ENCODE results near the gene NDUFAF7. TPM values are rescaled to one million over a fixed set of nuclear protein-coding genes. Genes with fewer than 3 reads are reported as not detected.

Gene NDUFAF7
- total RNA-seq, 4 donors from 2014 or later: 9.8 to 20.8 (median 12.3) TPM

- WGBS: 80% methylated on average over 5 of the region's 5 CpGs
- no peak overlapping the region for H3K4me3 ChIP-seq
- peaks cover 87% of the 10 kb centered on the region for H3K36me3 ChIP-seq
- H3K4me1 ChIP-seq: no peaks in the 10 kb centered on the region
- TF ChIP-seq POLR2AphosphoS5 (IDR thresholded peaks at IDR 0.05): no peak
- no peak for TF ChIP-seq POLR2A (IDR thresholded peaks at IDR 0.05)
- TF ChIP-seq EP300 (IDR thresholded peaks at IDR 0.05): no peak
- TF ChIP-seq CTCF (IDR thresholded peaks at IDR 0.05): no peak
- no peak overlapping the region for H3K27ac ChIP-seq
- no peaks in the 10 kb centered on the region for H3K9me3 ChIP-seq
- no peaks in the 10 kb centered on the region for H3K27me3 ChIP-seq
- DNase-seq (ENCODE audit: low spot score in 2 of 2): no peak
These were observed 19.6 kb downstream of the NDUFAF7 start for GRCh38 chr2:37250869-37251740.

- Histone ChIP-seq H3K36me3 (peaks cover 68% of the 10 kb centered on the region), H3K4me1 (no peaks in the 10 kb centered on the region), H3K27ac (no peak overlapping the region), H3K4me3 (no peak overlapping the region), H3K9me3 (no peaks in the 10 kb centered on the region), H3K27me3 (no peaks in the 10 kb centered on the region)
- DNase-seq (ENCODE audit: low spot score in 2 of 2): no peak
- 86% methylated on average over 2 of the region's 2 CpGs for WGBS
- TF ChIP-seq POLR2A (IDR thresholded peaks at IDR 0.05): no peak
- TF ChIP-seq CTCF (IDR thresholded peaks at IDR 0.05): no peak
- TF ChIP-seq EP300 (IDR thresholded peaks at IDR 0.05): no peak
- TF ChIP-seq POLR2AphosphoS5 (IDR thresholded peaks at IDR 0.05): no peak
These were observed 31.1 kb downstream of the NDUFAF7 start for GRCh38 chr2:37262522-37262921.

GRCh38 chr2:37263839-37264238, 32.4 kb downstream of the NDUFAF7 start:
- TF ChIP-seq POLR2AphosphoS5 (IDR thresholded peaks at IDR 0.05) (no peak), EP300 (IDR thresholded peaks at IDR 0.05) (no peak), CTCF (IDR thresholded peaks at IDR 0.05) (no peak)
- H3K36me3 ChIP-seq: peaks cover 71% of the 10 kb centered on the region
- no peak overlapping the region for H3K27ac ChIP-seq
- WGBS: 76% methylated on average over 2 of the region's 2 CpGs
- no peak for DNase-seq (ENCODE audit: low spot score in 2 of 2)
- no peaks in the 10 kb centered on the region for H3K4me1 ChIP-seq
- H3K4me3 ChIP-seq: no peak overlapping the region
- H3K27me3 ChIP-seq: no peaks in the 10 kb centered on the region
- no peaks in the 10 kb centered on the region for H3K9me3 ChIP-seq

GRCh38 chr2:37267685-37268084, 36.2 kb downstream of the NDUFAF7 start:
- H3K4me1 ChIP-seq: no peaks in the 10 kb centered on the region
- DNase-seq (ENCODE audit: low spot score in 2 of 2): no peak
- no peaks in the 10 kb centered on the region for H3K27me3 ChIP-seq
- no peak overlapping the region for H3K27ac ChIP-seq
- H3K36me3 ChIP-seq: peaks cover 81% of the 10 kb centered on the region
- H3K4me3 ChIP-seq: no peak overlapping the region
- TF ChIP-seq POLR2A (IDR thresholded peaks at IDR 0.05): no peak
- TF ChIP-seq CTCF (IDR thresholded peaks at IDR 0.05): no peak
- TF ChIP-seq EP300 (IDR thresholded peaks at IDR 0.05): no peak
- TF ChIP-seq POLR2AphosphoS5 (IDR thresholded peaks at IDR 0.05): no peak
- no peaks in the 10 kb centered on the region for H3K9me3 ChIP-seq

- Histone ChIP-seq H3K9me3 (no peaks in the 10 kb centered on the region), H3K27me3 (no peaks in the 10 kb centered on the region), H3K4me3 (no peak overlapping the region), H3K27ac (no peak overlapping the region), H3K36me3 (peaks cover 85% of the 10 kb centered on the region), H3K4me1 (no peaks in the 10 kb centered on the region)
- DNase-seq (ENCODE audit: low spot score in 2 of 2): no peak
- TF ChIP-seq POLR2AphosphoS5 (IDR thresholded peaks at IDR 0.05) (no peak), EP300 (IDR thresholded peaks at IDR 0.05) (no peak), CTCF (IDR thresholded peaks at IDR 0.05) (no peak), POLR2A (IDR thresholded peaks at IDR 0.05) (no peak)
- WGBS: 85% methylated on average over 4 of the region's 4 CpGs
These were observed 36.7 kb downstream of the NDUFAF7 start for GRCh38 chr2:37268111-37268510.

Data from suprapubic skin (tissue), 4 donors.